IMR-90 (cell line): Measurements from ENCODE around the gene TNS3. TPM values are rescaled to one million over a fixed set of nuclear protein-coding genes. Genes with fewer than 3 reads are reported as not detected.

Experiments used
- ATAC-seq: fragments of 200-7000 bp; cut with Tn5 transposase; 2 replicates; pipeline ENCODE4 v1.9.1; 2020; ENCODE audit warnings: low read depth, mild to moderate bottlenecking, moderate library complexity
- BruUV-seq: library from RNA; stranded (reverse); fragments of 400-500 nt; replicated peaks from 2 replicates; lab custom pipeline; 2021; lab: Mats Ljungman, UMichigan
- CTCF ChIA-PET: fragments of 300-600 bp; formaldehyde crosslinking; extraction: SDS; loops from one replicate; lab custom pipeline; 2021; ENCODE audit warnings: antibody characterized with exemption; lab: Yijun Ruan, JAX
- POLR2A ChIA-PET: fragments of 300-600 bp; sonication (Branson Sonifier 250); formaldehyde crosslinking; loops from one replicate; lab custom pipeline; 2022; ENCODE audit warnings: antibody characterized with exemption; ENCODE audit not compliant: unreplicated experiment; lab: Charles Lee
- DNase-seq: peaks from one replicate; pipeline ENCODE4 v3.0.0; 2013
- H2AFZ ChIP-seq: replicated peaks from 2 replicates; pipeline ENCODE3; 2013; ENCODE audit warnings: low read length, mild to moderate bottlenecking; ENCODE audit not compliant: poor library complexity
- H2AK5ac ChIP-seq: 2 replicates; pipeline ENCODE4 v1.6.1; 2013; ENCODE audit warnings: low read depth, low read length, inconsistent platforms
- H2AK9ac ChIP-seq: replicated peaks from 2 replicates; pipeline ENCODE3; 2013; ENCODE audit warnings: mild to moderate bottlenecking, low read depth, low read length, moderate library complexity; ENCODE audit not compliant: poor library complexity
- H2BK120ac ChIP-seq: 2 replicates; pipeline ENCODE4 v1.6.1; 2013; ENCODE audit warnings: low read depth, low read length, inconsistent platforms
- H2BK15ac ChIP-seq: 3 replicates; pipeline ENCODE4 v1.6.1; 2013; ENCODE audit warnings: low read depth, low read length, inconsistent platforms
- H2BK20ac ChIP-seq: 2 replicates; pipeline ENCODE4 v1.6.1; 2013; ENCODE audit warnings: low read depth, mild to moderate bottlenecking, inconsistent platforms, low read length, moderate library complexity
- H2BK5ac ChIP-seq: 2 replicates; pipeline ENCODE4 v1.6.1; 2013; ENCODE audit warnings: mild to moderate bottlenecking, low read depth, low read length, inconsistent platforms; ENCODE audit not compliant: poor library complexity, severe bottlenecking
- H3K14ac ChIP-seq: replicated peaks from 2 replicates; pipeline ENCODE4 v1.6.1; 2013; ENCODE audit warnings: low read depth, low read length, inconsistent platforms
- H3K18ac ChIP-seq: 2 replicates; pipeline ENCODE4 v1.6.1; 2013; ENCODE audit warnings: low read depth, low read length, control low read depth
- H3K23ac ChIP-seq: 2 replicates; pipeline ENCODE4 v1.6.1; 2013; ENCODE audit warnings: low read depth, low read length, inconsistent platforms
- H3K27ac ChIP-seq: 2 replicates; pipeline ENCODE4 v1.5.1; 2013; ENCODE audit warnings: mild to moderate bottlenecking, control low read depth, low read length; ENCODE audit not compliant: insufficient read depth
- H3K27me3 ChIP-seq: 2 replicates; pipeline ENCODE4 v1.6.1; 2013; ENCODE audit warnings: low read length; ENCODE audit not compliant: control insufficient read depth, insufficient read depth
- H3K36me3 ChIP-seq: 2 replicates; pipeline ENCODE4 v1.6.1; 2013; ENCODE audit warnings: low read length, mixed read lengths; ENCODE audit not compliant: control insufficient read depth, insufficient read depth
- H3K4ac ChIP-seq: 2 replicates; pipeline ENCODE4 v1.6.1; 2013; ENCODE audit warnings: low read depth, low read length, inconsistent platforms
- H3K4me1 ChIP-seq: 2 replicates; pipeline ENCODE4 v1.6.1; 2013; ENCODE audit warnings: low read length, mixed read lengths; ENCODE audit not compliant: control insufficient read depth, insufficient read depth
- H3K4me2 ChIP-seq: 2 replicates; pipeline ENCODE4 v1.6.1; 2013; ENCODE audit warnings: low read depth, mild to moderate bottlenecking, control low read depth, low read length, moderate library complexity
- H3K4me3 ChIP-seq: 2 replicates; pipeline ENCODE4 v1.5.1; 2013; ENCODE audit warnings: low read depth, mild to moderate bottlenecking, control low read depth, low read length, moderate library complexity; ENCODE audit not compliant: insufficient read depth
- H3K56ac ChIP-seq: 2 replicates; pipeline ENCODE4 v1.6.1; 2013; ENCODE audit warnings: low read length, inconsistent platforms; ENCODE audit not compliant: insufficient read depth; ENCODE audit errors: extremely low read depth
- H3K79me1 ChIP-seq, 2 experiments: 2 replicates each; pipeline ENCODE4 v1.6.1; 2013; ENCODE audit warnings: low read length in 2 of 2, inconsistent platforms in 1 of 2, low read depth in 1 of 2
- H3K9ac ChIP-seq: 2 replicates; pipeline ENCODE4 v1.6.1; 2013; ENCODE audit warnings: low read depth, low read length, control low read depth
- H3K9me1 ChIP-seq: 2 replicates; pipeline ENCODE4 v1.6.1; 2013; ENCODE audit warnings: low read length, inconsistent platforms; ENCODE audit not compliant: insufficient read depth
- H3K9me3 ChIP-seq: 2 replicates; pipeline ENCODE4 v1.6.1; 2013; ENCODE audit warnings: low read length; ENCODE audit not compliant: control insufficient read depth, insufficient read depth
- H4K20me1 ChIP-seq: 2 replicates; pipeline ENCODE4 v1.6.1; 2013; ENCODE audit warnings: low read length, inconsistent platforms; ENCODE audit not compliant: insufficient read depth
- H4K5ac ChIP-seq: 2 replicates; pipeline ENCODE4 v1.6.1; 2013; ENCODE audit warnings: mild to moderate bottlenecking, low read depth, low read length, control low read depth
- H4K8ac ChIP-seq, 2 experiments: 2 replicates each; pipeline ENCODE4 v1.6.1; 2013; ENCODE audit warnings: low read depth in 2 of 2, low read length in 2 of 2, control low read depth in 1 of 2, inconsistent platforms in 1 of 2
- H4K91ac ChIP-seq: 2 replicates; pipeline ENCODE4 v1.6.1; 2013; ENCODE audit warnings: low read depth, low read length, inconsistent platforms; ENCODE audit not compliant: insufficient read depth
- CEBPB ChIP-seq: IDR thresholded peaks from 2 replicates; pipeline ENCODE4 v1.6.1; 2012; ENCODE audit warnings: low read depth, low read length, improper control_type of control experiment
- MAZ ChIP-seq: IDR thresholded peaks from 2 replicates; pipeline ENCODE4 v1.6.1; 2012; ENCODE audit warnings: low read depth, mild to moderate bottlenecking, low read length, improper control_type of control experiment, moderate library complexity, borderline replicate concordance
- RFX5 ChIP-seq: IDR thresholded peaks from 2 replicates; pipeline ENCODE4 v1.8.0; 2012; ENCODE audit warnings: low read depth, mild to moderate bottlenecking, low read length, moderate library complexity
- WGBS, 2 experiments: methylation state at CpG; one replicate each; pipeline versions ENCODE4 v1.1.5 to v1.1.7; 2013; ENCODE audit warnings: missing lambda C conversion rate in 2 of 2; ENCODE audit not compliant: insufficient read length in 1 of 2; ENCODE audit errors: extremely low coverage in 2 of 2; 5-methylcytosine and 5-hydroxymethylcytosine counted together
- dilution Hi-C: fragments of 300-500 bp; cut with HindIII; formaldehyde crosslinking; loops from one replicate; pipeline ENCODE4 v1.14.3; 2018; ENCODE audit warnings: low sequenced_read_pairs; ENCODE audit not compliant: unreplicated experiment
- in situ Hi-C: fragments of 300-500 bp; cut with MboI; formaldehyde crosslinking; loops from 3 replicates; pipeline ENCODE4 v1.14.3; 2019; ENCODE audit warnings: low sequenced_read_pairs, inconsistent platforms, mixed read lengths
- intact Hi-C: fragments of 100-400 bp; cut with micrococcal nuclease; formaldehyde crosslinking; loops from 2 replicates; pipeline ENCODE4 v1.10.0; 2022
- polyA plus RNA-seq, 3 experiments: library from polyadenylated mRNA; depleted of rRNA; stranded (reverse); fragments of >200 nt; gene quantifications; 2 replicates each; pipeline ENCODE4 v1.2.3, GENCODE V29; 2012; ENCODE audit warnings: low replicate concordance in 1 of 3
- total RNA-seq: library from RNA; depleted of rRNA; stranded (reverse); fragments of >200 nt; gene quantifications from 2 replicates; pipeline ENCODE4 v1.2.3, GENCODE V29; 2012
- TF ChIP-seq, protein P1 (sequence below): conservative IDR thresholded peaks from 2 replicates; pipeline ENCODE4 v1.5.1; 2012; ENCODE audit warnings: mild to moderate bottlenecking, low read depth, low read length, improper control_type of control experiment

The TNS3 gene
- total and polyA plus RNA-seq, 2 of the 4 experiments (the other 2 are of a cell fraction) = 64.3 to 79.2 TPM

DNA sequence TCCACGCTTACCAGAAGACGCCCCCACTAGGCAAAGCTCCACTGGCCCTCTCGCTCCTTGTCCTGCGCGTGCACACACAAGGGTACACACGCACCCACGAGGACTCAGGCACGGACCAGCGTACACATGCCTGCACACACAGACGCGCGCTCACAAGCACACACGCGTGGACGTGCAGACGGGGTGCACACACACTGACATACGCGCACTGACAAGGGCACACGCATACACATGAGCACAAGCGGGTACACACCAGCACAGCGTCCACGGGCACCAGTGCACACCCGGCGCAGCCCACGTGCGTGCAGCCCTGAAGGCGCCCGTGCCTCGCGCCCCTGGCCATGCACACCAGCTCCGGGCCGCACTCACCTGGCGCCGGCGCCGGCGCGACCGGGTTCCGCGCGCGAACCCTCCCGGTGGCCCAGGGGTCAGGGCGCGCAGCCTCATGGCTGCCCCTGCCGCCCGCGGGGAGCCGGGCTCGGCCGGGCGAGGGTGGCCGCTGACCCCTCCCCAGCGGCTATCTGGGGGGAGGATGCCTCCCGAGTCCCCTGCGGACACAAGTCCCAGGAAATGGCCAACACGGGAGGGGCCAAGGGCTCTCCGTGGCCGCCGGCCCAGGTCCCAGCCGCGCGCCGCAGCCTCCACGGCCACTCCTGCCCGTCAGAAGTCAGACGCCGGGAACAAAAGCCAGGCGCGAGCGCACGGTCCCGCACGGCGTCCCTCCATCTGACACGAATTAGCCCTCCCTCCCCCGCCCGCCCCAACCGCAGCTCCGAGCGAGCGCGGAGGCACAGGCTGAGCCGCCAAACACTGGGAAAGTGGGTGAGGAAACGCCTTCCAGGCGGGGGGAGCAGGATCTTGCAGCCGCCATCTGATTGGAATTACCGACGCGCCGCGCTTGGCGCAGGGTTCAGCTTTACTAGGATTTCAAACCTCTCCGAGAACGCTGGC is 45.0 kb downstream of the TNS3 start:
- H3K79me1 ChIP-seq = peaks cover 35 to 88% of the 10 kb centered on the region in 2 experiments
- H4K20me1 ChIP-seq = peaks cover 61% of the 10 kb centered on the region
- no peaks in the 10 kb centered on the region for H3K9me3 ChIP-seq
- peak overlapping the region; percentile 15; the same call in 1 of the 2 replicates for H3K27ac ChIP-seq
- H4K5ac ChIP-seq = peak overlapping the region; percentile 67; the same call in 1 of the 2 replicates
- no TSS peak for BruUV-seq
- H3K4me2 ChIP-seq = peak overlapping the region; percentile 90
- no peak overlapping the region for H3K56ac ChIP-seq
- no peaks in the 10 kb centered on the region for H3K27me3 ChIP-seq
- dilution Hi-C loops (no loop called here), in situ Hi-C loops (no loop called here), intact Hi-C loops (loop anchor here (1.0 kb wide), 1 partner anchor 54 kb away; no protein-coding TSS in a partner anchor)
- ChIA-PET POLR2A (no interaction called here), CTCF (no interaction called here)
- peak overlapping the region; percentile 93 for H3K4ac ChIP-seq
- TF ChIP-seq RFX5 (no peak), CEBPB (0 out of 2 replicates have a peak, but pooled peaks have one; percentile 4), MAZ (peak; percentile 79; the same call in 1 of the 2 replicates)
- TF ChIP-seq, protein P1, sequence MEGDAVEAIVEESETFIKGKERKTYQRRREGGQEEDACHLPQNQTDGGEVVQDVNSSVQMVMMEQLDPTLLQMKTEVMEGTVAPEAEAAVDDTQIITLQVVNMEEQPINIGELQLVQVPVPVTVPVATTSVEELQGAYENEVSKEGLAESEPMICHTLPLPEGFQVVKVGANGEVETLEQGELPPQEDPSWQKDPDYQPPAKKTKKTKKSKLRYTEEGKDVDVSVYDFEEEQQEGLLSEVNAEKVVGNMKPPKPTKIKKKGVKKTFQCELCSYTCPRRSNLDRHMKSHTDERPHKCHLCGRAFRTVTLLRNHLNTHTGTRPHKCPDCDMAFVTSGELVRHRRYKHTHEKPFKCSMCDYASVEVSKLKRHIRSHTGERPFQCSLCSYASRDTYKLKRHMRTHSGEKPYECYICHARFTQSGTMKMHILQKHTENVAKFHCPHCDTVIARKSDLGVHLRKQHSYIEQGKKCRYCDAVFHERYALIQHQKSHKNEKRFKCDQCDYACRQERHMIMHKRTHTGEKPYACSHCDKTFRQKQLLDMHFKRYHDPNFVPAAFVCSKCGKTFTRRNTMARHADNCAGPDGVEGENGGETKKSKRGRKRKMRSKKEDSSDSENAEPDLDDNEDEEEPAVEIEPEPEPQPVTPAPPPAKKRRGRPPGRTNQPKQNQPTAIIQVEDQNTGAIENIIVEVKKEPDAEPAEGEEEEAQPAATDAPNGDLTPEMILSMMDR = no peak
- peak overlapping the region; percentile 33 to 61; a peak in 3 of 4 replicates for H4K8ac ChIP-seq
- H2BK120ac ChIP-seq = peak overlapping the region; percentile 77
- peak overlapping the region; percentile 85 for H3K23ac ChIP-seq
- H2AK5ac ChIP-seq = peak overlapping the region; percentile 98; the same call in 1 of the 2 replicates
- 0 out of 2 replicates have a peak, but pooled peaks cover 2% of the 10 kb centered on the region for H3K36me3 ChIP-seq
- H3K18ac ChIP-seq = peak overlapping the region; percentile 57
- H3K9ac ChIP-seq = peak overlapping the region; percentile 63
- WGBS, 2 experiments = 27% methylated on average over 46 of the region's 96 CpGs; no CpG with 5 or more reads in 1 of the 2 experiments
- ATAC-seq = peak; percentile 46
- H3K9me1 ChIP-seq = peaks cover 33% of the 10 kb centered on the region
- peak; percentile 76 for DNase-seq
- peak overlapping the region; percentile 11 for H3K4me3 ChIP-seq
- peak overlapping the region; percentile 74 for H2AFZ ChIP-seq
- peak overlapping the region; percentile 55 for H4K91ac ChIP-seq
- peak overlapping the region; percentile 60 for H2AK9ac ChIP-seq
- H2BK20ac ChIP-seq = 0 out of 2 replicates have a peak overlapping the region, but pooled peaks have one; percentile 24
- H3K14ac ChIP-seq = peak overlapping the region; percentile 65; the same call in 1 of the 2 replicates
- H2BK5ac ChIP-seq = no peak overlapping the region
- H3K4me1 ChIP-seq = peaks cover 39% of the 10 kb centered on the region
- no peak overlapping the region for H2BK15ac ChIP-seq
